Esophagus muscularis mucosa (tissue), 4 donors: ENCODE results near the gene TMEM254. TPM values are rescaled to one million over a fixed set of nuclear protein-coding genes. Genes with fewer than 3 reads are reported as not detected.
"Not testable (repeated sequence)": the region's sequence is repeated elsewhere in the genome, so short reads cannot be mapped to it uniquely, and the experiment has no call there.

Source experiments
- DNase-seq: peaks from one replicate; pipeline ENCODE4 v3.0.0-alpha.2; 2017; ENCODE audit errors: extremely low spot score
- H3K27ac ChIP-seq, 4 donors: fragments of 200-600 bp; sonication (generic); replicated peaks in 1 of 4; 1 replicate in 3 of 4; 2 replicates in 1 of 4; pipeline ENCODE4 v1.5.1; 2016 to 2019; ENCODE audit warnings: mild to moderate bottlenecking in 1 of 4
- H3K27me3 ChIP-seq, 4 donors: fragments of 200-600 bp; sonication (generic); one replicate each; pipeline versions ENCODE4 v1.5.1 to v1.6.0; 2016 to 2019
- H3K36me3 ChIP-seq, 4 donors: fragments of 200-600 bp; sonication (generic); one replicate each; pipeline ENCODE4 v1.5.1; 2016 to 2019
- H3K4me1 ChIP-seq, 4 donors: fragments of 200-600 bp; sonication (generic); one replicate each; pipeline ENCODE4 v1.5.1; 2016 to 2019
- H3K4me3 ChIP-seq, 4 donors: fragments of 200-600 bp; sonication (generic); 1 replicate in 2 of 4; 2 replicates in 2 of 4; pipeline ENCODE4 v1.5.1; 2016 to 2019; ENCODE audit warnings: mild to moderate bottlenecking in 4 of 4, moderate library complexity in 1 of 4
- H3K9me3 ChIP-seq, 4 donors: fragments of 200-600 bp; sonication (generic); 1 replicate in 3 of 4; 2 replicates in 1 of 4; pipeline ENCODE4 v1.5.1; 2016 to 2019
- CTCF ChIP-seq, 3 experiments: fragments of 200-600 bp in 2 of 3; fragments of 450-650 bp in 1 of 3; sonication (generic) in 2 of 3; IDR thresholded peaks; one replicate each; pipeline ENCODE4 v1.5.1; 2017 to 2019; ENCODE audit warnings: antibody characterized with exemption in 3 of 3, mild to moderate bottlenecking in 2 of 3, moderate library complexity in 1 of 3
- EP300 ChIP-seq: sonication (generic); formaldehyde crosslinking; IDR thresholded peaks from one replicate; pipeline ENCODE4 v1.6.1; 2017; ENCODE audit warnings: antibody characterized with exemption
- POLR2A ChIP-seq: fragments of 450-650 bp; IDR thresholded peaks from one replicate; pipeline ENCODE4 v1.6.1; 2017; ENCODE audit warnings: antibody characterized with exemption, moderate library complexity, mild to moderate bottlenecking, low read depth
- POLR2AphosphoS5 ChIP-seq, 2 donors: sonication (generic); formaldehyde crosslinking; IDR thresholded peaks; one replicate each; pipeline ENCODE4 v1.6.1; 2017; ENCODE audit warnings: antibody characterized with exemption in 2 of 2
- WGBS: methylation state at CpG from one replicate; pipeline ENCODE4 v1.1.5; 2018; 5-methylcytosine and 5-hydroxymethylcytosine counted together
- intact Hi-C: fragments of 100-400 bp; cut with DNase I; formaldehyde crosslinking; loops from one replicate; pipeline ENCODE4 v1.15.1; 2023
- total RNA-seq, 4 donors: library from RNA; depleted of rRNA; stranded (reverse); fragments of >200 nt; gene quantifications; one replicate each; pipeline versions ENCODE4 v1.1.0 to v1.2.1, GENCODE V29; 2016

Gene TMEM254
- total RNA-seq, 4 donors from 2014 or later: 7.1 to 14.9 (median 9.4) TPM

- Histone ChIP-seq H3K4me3 (no peak overlapping the region), H3K27me3 (no peaks in the 10 kb centered on the region), H3K27ac (no peak overlapping the region), H3K9me3 (no peaks in the 10 kb centered on the region), H3K4me1 (no peaks in the 10 kb centered on the region), H3K36me3 (peaks cover 0 to 19% (median 13%) of the 10 kb centered on the region in 4 donors)
- WGBS: 52% methylated on average over 2 of the region's 2 CpGs
- TF ChIP-seq POLR2A (no peak), EP300 (no peak), CTCF (IDR thresholded peaks at IDR 0.05) (no peak), POLR2AphosphoS5 (IDR thresholded peaks at IDR 0.05) (no peak)
- DNase-seq: no peak
- intact Hi-C loops: no loop called here
Observed at GRCh38 chr10:80094231-80094630, 15.8 kb downstream of the TMEM254 start.

GRCh38 chr10:80098272-80098671 is 19.8 kb downstream of the TMEM254 start:
- 88% methylated on average over 2 of the region's 2 CpGs for WGBS
- H3K4me3 ChIP-seq, H3K9me3 ChIP-seq, H3K4me1 ChIP-seq, H3K27me3 ChIP-seq, DNase-seq, H3K27ac ChIP-seq, H3K36me3 ChIP-seq, intact Hi-C loops: not testable (repeated sequence)

- H3K36me3 ChIP-seq, H3K4me3 ChIP-seq, H3K27ac ChIP-seq, DNase-seq, H3K9me3 ChIP-seq, H3K27me3 ChIP-seq, intact Hi-C loops: not testable (repeated sequence)
- WGBS: 76% methylated on average over 8 of the region's 8 CpGs
- H3K4me1 ChIP-seq: peaks cover 4 to 11% (median 8%) of the 10 kb centered on the region in 4 donors
Observed at GRCh38 chr10:80099295-80099694, 20.8 kb downstream of the TMEM254 start.

GRCh38 chr10:80100116-80100515 is 21.7 kb downstream of the TMEM254 start:
- DNase-seq: no peak
- Histone ChIP-seq H3K4me3 (no peak overlapping the region), H3K36me3 (no peaks in the 10 kb centered on the region), H3K27ac (no peak overlapping the region), H3K27me3 (no peaks in the 10 kb centered on the region), H3K4me1 (peaks cover 12 to 19% (median 16%) of the 10 kb centered on the region in 4 donors), H3K9me3 (no peaks in the 10 kb centered on the region)
- TF ChIP-seq POLR2AphosphoS5 (IDR thresholded peaks at IDR 0.05): no peak
- TF ChIP-seq CTCF (IDR thresholded peaks at IDR 0.05): no peak
- no peak for TF ChIP-seq POLR2A
- TF ChIP-seq EP300: no peak
- WGBS: 97% methylated on average over 9 of the region's 9 CpGs
- intact Hi-C loops: no loop called here

GRCh38 chr10:80100861-80101695 is 22.6 kb downstream of the TMEM254 start:
- H3K27me3 ChIP-seq: no peaks in the 10 kb centered on the region
- H3K27ac ChIP-seq: no peak overlapping the region
- H3K4me1 ChIP-seq: peaks cover 12 to 21% (median 18%) of the 10 kb centered on the region in 4 donors
- no peak overlapping the region for H3K4me3 ChIP-seq
- intact Hi-C loops: no loop called here
- 89% methylated on average over 15 of the region's 15 CpGs for WGBS
- DNase-seq: no peak
- H3K36me3 ChIP-seq: no peaks in the 10 kb centered on the region
- H3K9me3 ChIP-seq: no peaks in the 10 kb centered on the region
- TF ChIP-seq EP300 (no peak), POLR2A (no peak), POLR2AphosphoS5 (IDR thresholded peaks at IDR 0.05) (no peak), CTCF (IDR thresholded peaks at IDR 0.05) (no peak)
